HepG2 (cell line): ENCODE results near the gene AMDHD1. TPM values are rescaled to one million over a fixed set of nuclear protein-coding genes. Genes with fewer than 3 reads are reported as not detected.

Experiments used
- ATAC-seq: fragments of 200-7000 bp; cut with Tn5 transposase; 3 replicates; pipeline ENCODE4 v1.9.1; 2020; ENCODE audit warnings: mild to moderate bottlenecking, moderate library complexity
- BruUV-seq: library from RNA; stranded (reverse); fragments of 400-500 nt; replicated peaks from 2 replicates; lab custom pipeline; 2021; lab: Mats Ljungman, UMichigan
- CTCF ChIA-PET: fragments of 300-600 bp; formaldehyde crosslinking; extraction: SDS; loops from one replicate; lab custom pipeline; 2021; ENCODE audit warnings: low total read pairs, inconsistent platforms, low intra/inter-chr PET ratio; lab: Yijun Ruan, JAX
- POLR2A ChIA-PET: fragments of 350-600 bp; sonication (Branson Sonifier 250); formaldehyde crosslinking; loops from one replicate; lab custom pipeline; 2020; ENCODE audit warnings: antibody characterized with exemption, inconsistent platforms; lab: Yijun Ruan, JAX
- DNase-seq: peaks from one replicate; pipeline ENCODE4 v3.0.0-alpha.2; 2015; ENCODE audit warnings: low spot score
- FAIRE-seq: peaks from 3 replicates; lab custom pipeline; 2011; peaks lifted over from hg19 to GRCh38; lab: Jason Lieb, UNC
- H2AFZ ChIP-seq: one replicate; pipeline ENCODE4 v1.6.1; 2011; ENCODE audit warnings: low read length, inconsistent platforms
- H3K27ac ChIP-seq: fragments of 300-600 bp; 3 replicates; pipeline ENCODE4 v1.8.0; 2011; ENCODE audit warnings: mixed run types, mild to moderate bottlenecking, mixed read lengths, low read length, inconsistent platforms; ENCODE audit not compliant: insufficient read depth; ENCODE audit errors: extremely low read length
- H3K27me3 ChIP-seq, 2 experiments: fragments of 200-600 bp in 1 of 2; 2 replicates in 1 of 2; 3 replicates in 1 of 2; pipeline versions ENCODE4 v1.6.0 to v1.8.0; 2011; ENCODE audit warnings: low read length in 2 of 2, mild to moderate bottlenecking in 2 of 2, moderate library complexity in 2 of 2, inconsistent platforms in 1 of 2; ENCODE audit not compliant: insufficient read depth in 2 of 2, control insufficient read depth in 1 of 2
- H3K36me3 ChIP-seq, 2 experiments: fragments of 200-600 bp in 1 of 2; replicated peaks in 1 of 2; 2 replicates in 1 of 2; 3 replicates in 1 of 2; pipeline versions ENCODE4 v1.5.1 to v1.8.0; 2011; ENCODE audit warnings: low read length in 2 of 2, inconsistent platforms in 1 of 2; ENCODE audit not compliant: insufficient read depth in 2 of 2, control insufficient read depth in 1 of 2
- H3K4me1 ChIP-seq: 2 replicates; pipeline ENCODE4 v1.5.1; 2012; ENCODE audit warnings: low read length, inconsistent platforms; ENCODE audit not compliant: insufficient read depth
- H3K4me2 ChIP-seq: 2 replicates; pipeline ENCODE4 v1.6.0; 2011; ENCODE audit warnings: low read depth, low read length, inconsistent platforms
- H3K4me3 ChIP-seq, 3 experiments: fragments of 200-600 bp in 1 of 3; sonication (generic), shearing (Covaris generic) in 1 of 3; replicated peaks in 1 of 3; 2 replicates each; pipeline ENCODE4 v1.5.1; 2011 to 2016; ENCODE audit warnings: low read length in 3 of 3, inconsistent platforms in 2 of 3, low read depth in 2 of 3, mild to moderate bottlenecking in 2 of 3, control low read depth in 1 of 3, mixed read lengths in 1 of 3; ENCODE audit not compliant: insufficient read depth in 1 of 3
- H3K79me2 ChIP-seq: one replicate; pipeline ENCODE4 v1.6.1; 2011; ENCODE audit warnings: low read length, inconsistent platforms; ENCODE audit not compliant: insufficient read depth
- H3K9ac ChIP-seq: 2 replicates; pipeline ENCODE4 v1.6.0; 2011; ENCODE audit warnings: mild to moderate bottlenecking, low read depth, low read length, inconsistent platforms; ENCODE audit not compliant: insufficient read depth
- H3K9me3 ChIP-seq: 2 replicates; pipeline ENCODE4 v1.5.1; 2012; ENCODE audit warnings: mild to moderate bottlenecking, low read length
- H4K20me1 ChIP-seq: 2 replicates; pipeline ENCODE4 v1.6.0; 2011; ENCODE audit warnings: inconsistent platforms, mild to moderate bottlenecking, low read length, moderate library complexity; ENCODE audit not compliant: insufficient read depth
- CHD2 ChIP-seq: IDR thresholded peaks from 2 replicates; pipeline ENCODE4 v1.6.1; 2011; ENCODE audit warnings: low read depth, low read length, improper control_type of control experiment
- MED8 ChIP-seq: sonication (generic); formaldehyde crosslinking; IDR thresholded peaks from 2 replicates; pipeline ENCODE4 v1.8.1; 2023; ENCODE audit warnings: mild to moderate bottlenecking, missing genetic modification reagents; ENCODE audit not compliant: insufficient replicate concordance
- REL ChIP-seq: sonication (generic); formaldehyde crosslinking; conservative IDR thresholded peaks from 2 replicates; pipeline ENCODE4 v1.8.0; 2022; ENCODE audit warnings: mild to moderate bottlenecking, missing genetic modification reagents, moderate library complexity
- SNAPC4 ChIP-seq: sonication (generic); formaldehyde crosslinking; IDR thresholded peaks from 2 replicates; pipeline ENCODE4 v1.4.0; 2020; ENCODE audit warnings: mild to moderate bottlenecking, missing genetic modification reagents
- SRSF1 ChIP-seq: fragments of 200-400 bp; formaldehyde crosslinking; optimal IDR thresholded peaks from 2 replicates; pipeline ENCODE3; 2017; ENCODE audit warnings: mild to moderate bottlenecking, low read depth, low read length, moderate library complexity
- ZNF446 ChIP-seq: sonication (generic); formaldehyde crosslinking; IDR thresholded peaks from 2 replicates; pipeline ENCODE4 v1.5.0; 2020; ENCODE audit warnings: mild to moderate bottlenecking, missing genetic modification reagents
- ZNF598 ChIP-seq: sonication (generic); formaldehyde crosslinking; IDR thresholded peaks from 2 replicates; pipeline ENCODE4 v1.5.1; 2020; ENCODE audit warnings: mild to moderate bottlenecking, missing genetic modification reagents, borderline replicate concordance
- WGBS: methylation state at CpG from one replicate; pipeline ENCODE4 v1.1.6; 2017; ENCODE audit warnings: low lambda C conversion rate; 5-methylcytosine and 5-hydroxymethylcytosine counted together
- in situ Hi-C: cut with HindIII; loops from 2 replicates; pipeline ENCODE4 v1.10.0; 2017; ENCODE audit warnings: low pct_unique_long_range_greater_than_20kb; ENCODE audit not compliant: extremely low pct_ligation_motif_present
- intact Hi-C: fragments of 100-400 bp; cut with micrococcal nuclease; formaldehyde crosslinking; loops from one replicate; pipeline ENCODE4 v1.10.0; 2022; ENCODE audit not compliant: unreplicated experiment
- polyA plus RNA-seq, 8 experiments: library from polyadenylated mRNA; depleted of rRNA in 3 of 8; stranded (reverse) in 7 of 8; unstranded in 1 of 8; fragments of >200 nt; fragmentation: Illumina TruSeq in 4 of 8; extraction: Trizol in 4 of 8; gene quantifications; 2 replicates each; pipeline versions ENCODE4 v1.2.1 to v1.2.3, GENCODE V29; 2011 to 2016; ENCODE audit warnings: low read depth in 4 of 8, missing spikeins in 1 of 8, mixed read lengths in 1 of 8; ENCODE audit not compliant: insufficient read depth in 1 of 8
- total RNA-seq, 5 experiments: library from RNA; depleted of rRNA; stranded (reverse); fragments of >200 nt; fragmentation: Illumina TruSeq; extraction: Trizol; gene quantifications; 2 replicates each; pipeline ENCODE4 v1.2.3, GENCODE V29; 2016; ENCODE audit warnings: low read depth in 1 of 5
- TF ChIP-seq, protein P1 (sequence below): IDR thresholded peaks from 2 replicates; pipeline ENCODE4 v1.6.1; 2016; ENCODE audit warnings: missing genetic modification reagents, missing compliant biosample characterization
- TF ChIP-seq, protein P2 (sequence below): sonication (generic); formaldehyde crosslinking; IDR thresholded peaks from 2 replicates; pipeline ENCODE4 v1.4.0; 2020; ENCODE audit warnings: missing genetic modification reagents; ENCODE audit errors: not compliant biosample characterization

AMDHD1 gene
- total and polyA plus RNA-seq, 2 of the 13 experiments (the other 11 are each of a cell fraction or from before 2014, with no cell fraction given), result 6.5 to 29.6 TPM

- 89% methylated on average over 4 of the region's 5 CpGs for WGBS
- TF ChIP-seq MED8 (no peak), SNAPC4 (no peak), ZNF446 (no peak), SRSF1 (no peak), ZNF598 (CRISPR knock-in tag) (peak; percentile 40; the same call in 1 of the 2 replicates), REL (no peak), CHD2 (no peak)
- TF ChIP-seq, protein P1, sequence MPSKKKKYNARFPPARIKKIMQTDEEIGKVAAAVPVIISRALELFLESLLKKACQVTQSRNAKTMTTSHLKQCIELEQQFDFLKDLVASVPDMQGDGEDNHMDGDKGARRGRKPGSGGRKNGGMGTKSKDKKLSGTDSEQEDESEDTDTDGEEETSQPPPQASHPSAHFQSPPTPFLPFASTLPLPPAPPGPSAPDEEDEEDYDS, result no peak
- TF ChIP-seq, protein P2, sequence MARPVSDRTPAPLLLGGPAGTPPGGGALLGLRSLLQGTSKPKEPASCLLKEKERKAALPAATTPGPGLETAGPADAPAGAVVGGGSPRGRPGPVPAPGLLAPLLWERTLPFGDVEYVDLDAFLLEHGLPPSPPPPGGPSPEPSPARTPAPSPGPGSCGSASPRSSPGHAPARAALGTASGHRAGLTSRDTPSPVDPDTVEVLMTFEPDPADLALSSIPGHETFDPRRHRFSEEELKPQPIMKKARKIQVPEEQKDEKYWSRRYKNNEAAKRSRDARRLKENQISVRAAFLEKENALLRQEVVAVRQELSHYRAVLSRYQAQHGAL, result no peak
- TF ChIP-seq, all 625 proteins: peak for 1
- intact Hi-C loops (no loop called here), in situ Hi-C loops (loop anchor here (25.0 kb wide), 1 partner anchor 407 kb away; no protein-coding TSS in a partner anchor)
- no peak for DNase-seq
- no peak overlapping the region; a peak in 1 of 6 replicates for H3K4me3 ChIP-seq
- H3K4me2 ChIP-seq, result peak overlapping the region; percentile 72; the same call in 1 of the 2 replicates
- no peaks in the 10 kb centered on the region for H3K27me3 ChIP-seq
- ChIA-PET CTCF (no interaction called here), POLR2A (interaction anchor here (1.1 to 5.2 kb wide), 5 partner anchors 20 to 51 kb away, joined by 3 to 43 read pairs (median 24); partner anchors contain the start of genes AMDHD1 and CCDC38)
- no peak overlapping the region for H3K27ac ChIP-seq
- ATAC-seq, result no peak
- FAIRE-seq, result no peak
- no peaks in the 10 kb centered on the region for H3K79me2 ChIP-seq
- no peaks in the 10 kb centered on the region; a peak in 1 of 5 replicates for H3K36me3 ChIP-seq
- no TSS peak for BruUV-seq
- no peaks in the 10 kb centered on the region for H3K9me3 ChIP-seq
- no peak overlapping the region for H2AFZ ChIP-seq
- no peaks in the 10 kb centered on the region for H4K20me1 ChIP-seq
- no peak overlapping the region for H3K9ac ChIP-seq
- H3K4me1 ChIP-seq, result peaks cover 54% of the 10 kb centered on the region
Observed at GRCh38 chr12:95994476-95994875, 51.3 kb downstream of the AMDHD1 start.
